ENCODE measurements around the gene SLC2A10.

SLC2A10 gene

DNA sequence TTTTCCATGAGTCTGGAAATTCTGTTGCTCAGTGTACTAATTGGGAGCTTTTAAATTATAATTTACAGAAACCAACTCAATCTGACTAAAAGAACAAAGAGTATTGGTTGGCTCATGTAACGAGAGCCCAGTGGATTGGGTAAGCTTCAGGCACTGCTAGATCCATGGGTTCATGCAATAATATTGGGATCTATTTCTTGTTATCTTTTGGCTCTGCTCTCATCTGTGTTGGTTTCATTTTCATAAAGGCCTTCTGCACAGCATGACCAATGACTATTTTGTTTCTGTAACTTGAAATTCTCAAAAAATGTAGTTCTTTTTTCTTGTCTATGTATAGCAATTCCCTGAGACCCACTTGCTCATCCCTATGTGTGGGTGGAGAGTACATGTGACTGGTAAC lies 12.0 kb downstream of the SLC2A10 start:
- Histone ChIP-seq H3K27me3 (ENCODE audit: insufficient read depth, low read length) (no peaks in the 10 kb centered on the region), H3K9me3 (ENCODE audit: insufficient read depth, low read depth, low read length) (peaks cover 12% of the 10 kb centered on the region), H3K4me1 (ENCODE audit: insufficient read depth, low read length) (no peaks in the 10 kb centered on the region), H3K27ac (ENCODE audit: low read length) (no peak overlapping the region), H3K4me3 (ENCODE audit: low read length) (no peak overlapping the region), H3K36me3 (ENCODE audit: insufficient read depth, low read depth, low read length) (peaks cover 6% of the 10 kb centered on the region; the same call in 1 of the 2 replicates), H3K9ac (ENCODE audit: low read depth, low read length) (no peak overlapping the region)

DNA sequence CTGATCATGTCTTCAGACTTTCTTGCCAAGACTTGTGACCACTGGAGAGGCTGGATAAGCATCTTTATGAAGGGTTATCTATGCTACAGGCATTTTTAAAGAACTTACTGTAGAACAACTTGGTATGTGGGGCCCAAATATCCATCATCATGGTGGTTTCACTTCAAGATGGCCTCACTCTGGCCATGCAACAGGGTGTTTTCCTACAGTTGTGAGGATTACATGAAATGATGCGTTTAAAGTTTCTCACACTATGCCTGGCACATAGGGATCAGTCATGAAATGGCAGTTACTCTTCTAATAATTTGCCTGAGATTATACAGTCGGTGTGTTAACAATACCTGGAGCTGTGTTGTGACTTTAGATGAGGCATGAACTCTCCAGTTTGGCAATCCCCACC lies 13.0 kb downstream of the SLC2A10 start:
- peaks cover 12% of the 10 kb centered on the region for H3K9me3 ChIP-seq (ENCODE audit: insufficient read depth, low read depth, low read length)
- no peak overlapping the region for H3K9ac ChIP-seq (ENCODE audit: low read depth, low read length)
- H3K4me1 ChIP-seq (ENCODE audit: insufficient read depth, low read length), result no peaks in the 10 kb centered on the region
- H3K27ac ChIP-seq (ENCODE audit: low read length), result no peak overlapping the region
- peaks cover 6% of the 10 kb centered on the region; the same call in 1 of the 2 replicates for H3K36me3 ChIP-seq (ENCODE audit: insufficient read depth, low read depth, low read length)
- no peak overlapping the region for H3K4me3 ChIP-seq (ENCODE audit: low read length)
- H3K27me3 ChIP-seq (ENCODE audit: insufficient read depth, low read length), result no peaks in the 10 kb centered on the region

DNA sequence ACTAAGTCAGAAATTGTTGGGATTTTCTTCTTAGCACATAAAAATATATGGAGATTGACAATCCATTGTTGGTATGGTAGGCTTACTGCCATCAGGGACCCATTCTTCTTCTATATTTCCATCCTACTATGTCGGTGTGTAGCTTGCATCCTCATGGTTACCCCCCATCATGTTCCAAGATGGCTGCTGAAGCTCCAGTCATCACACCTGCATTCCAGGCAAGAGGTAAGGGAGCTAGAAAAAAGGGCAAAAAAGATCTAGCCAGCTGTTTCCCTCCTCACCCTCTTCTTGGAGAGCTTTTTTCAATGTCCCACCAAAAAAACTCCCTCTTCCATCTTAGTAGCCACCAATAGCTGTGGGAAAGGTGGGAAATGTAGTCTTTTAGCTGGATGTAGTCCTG lies 13.6 kb downstream of the SLC2A10 start:
- peaks cover 6% of the 10 kb centered on the region; the same call in 1 of the 2 replicates for H3K36me3 ChIP-seq (ENCODE audit: insufficient read depth, low read depth, low read length)
- H3K27me3 ChIP-seq (ENCODE audit: insufficient read depth, low read length), result no peaks in the 10 kb centered on the region
- no peak overlapping the region for H3K4me3 ChIP-seq (ENCODE audit: low read length)
- H3K4me1 ChIP-seq (ENCODE audit: insufficient read depth, low read length), result no peaks in the 10 kb centered on the region
- H3K9me3 ChIP-seq (ENCODE audit: insufficient read depth, low read depth, low read length), result peaks cover 12% of the 10 kb centered on the region
- H3K9ac ChIP-seq (ENCODE audit: low read depth, low read length), result no peak overlapping the region
- H3K27ac ChIP-seq (ENCODE audit: low read length), result no peak overlapping the region

DNA sequence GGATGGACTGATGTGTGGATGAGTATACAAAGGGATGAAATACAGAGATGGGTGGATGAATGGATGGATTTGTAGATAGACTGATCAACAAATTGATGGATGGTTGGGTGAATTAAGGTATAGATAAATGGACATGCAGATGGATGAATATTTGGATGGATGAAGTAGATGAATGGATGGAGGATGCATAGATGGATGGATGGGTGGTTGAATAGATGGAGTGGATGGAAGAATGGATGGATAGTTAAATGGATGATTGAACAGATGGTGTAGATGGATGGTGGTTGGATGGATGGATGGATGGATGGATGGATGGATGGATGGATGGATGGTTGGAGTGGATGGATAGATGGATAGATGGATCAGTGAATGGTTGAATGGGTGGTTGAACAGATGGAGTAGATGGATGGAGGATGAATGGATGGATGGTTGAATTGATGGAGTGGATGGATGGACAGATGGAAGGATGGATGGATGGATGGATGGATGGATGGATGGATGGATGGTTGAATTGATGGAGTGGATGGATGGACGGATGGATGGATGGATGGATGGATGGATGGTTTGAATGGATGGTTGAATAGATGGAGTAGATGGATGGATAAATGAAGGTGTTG lies 15.0 kb downstream of the SLC2A10 start:
- peaks cover 12% of the 10 kb centered on the region for H3K9me3 ChIP-seq (ENCODE audit: insufficient read depth, low read depth, low read length)
- no peaks in the 10 kb centered on the region for H3K4me1 ChIP-seq (ENCODE audit: insufficient read depth, low read length)
- H3K27ac ChIP-seq (ENCODE audit: low read length), result no peak overlapping the region
- H3K4me3 ChIP-seq (ENCODE audit: low read length), result no peak overlapping the region
- no peaks in the 10 kb centered on the region for H3K27me3 ChIP-seq (ENCODE audit: insufficient read depth, low read length)
- H3K9ac ChIP-seq (ENCODE audit: low read depth, low read length), result no peak overlapping the region
- peaks cover 6% of the 10 kb centered on the region; the same call in 1 of the 2 replicates for H3K36me3 ChIP-seq (ENCODE audit: insufficient read depth, low read depth, low read length)

DNA sequence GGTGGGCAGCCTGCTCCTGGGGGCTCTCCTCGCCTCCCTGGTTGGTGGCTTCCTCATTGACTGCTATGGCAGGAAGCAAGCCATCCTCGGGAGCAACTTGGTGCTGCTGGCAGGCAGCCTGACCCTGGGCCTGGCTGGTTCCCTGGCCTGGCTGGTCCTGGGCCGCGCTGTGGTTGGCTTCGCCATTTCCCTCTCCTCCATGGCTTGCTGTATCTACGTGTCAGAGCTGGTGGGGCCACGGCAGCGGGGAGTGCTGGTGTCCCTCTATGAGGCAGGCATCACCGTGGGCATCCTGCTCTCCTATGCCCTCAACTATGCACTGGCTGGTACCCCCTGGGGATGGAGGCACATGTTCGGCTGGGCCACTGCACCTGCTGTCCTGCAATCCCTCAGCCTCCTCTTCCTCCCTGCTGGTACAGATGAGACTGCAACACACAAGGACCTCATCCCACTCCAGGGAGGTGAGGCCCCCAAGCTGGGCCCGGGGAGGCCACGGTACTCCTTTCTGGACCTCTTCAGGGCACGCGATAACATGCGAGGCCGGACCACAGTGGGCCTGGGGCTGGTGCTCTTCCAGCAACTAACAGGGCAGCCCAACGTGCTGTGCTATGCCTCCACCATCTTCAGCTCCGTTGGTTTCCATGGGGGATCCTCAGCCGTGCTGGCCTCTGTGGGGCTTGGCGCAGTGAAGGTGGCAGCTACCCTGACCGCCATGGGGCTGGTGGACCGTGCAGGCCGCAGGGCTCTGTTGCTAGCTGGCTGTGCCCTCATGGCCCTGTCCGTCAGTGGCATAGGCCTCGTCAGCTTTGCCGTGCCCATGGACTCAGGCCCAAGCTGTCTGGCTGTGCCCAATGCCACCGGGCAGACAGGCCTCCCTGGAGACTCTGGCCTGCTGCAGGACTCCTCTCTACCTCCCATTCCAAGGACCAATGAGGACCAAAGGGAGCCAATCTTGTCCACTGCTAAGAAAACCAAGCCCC lies 16.0 kb downstream of the SLC2A10 start:
- no peak overlapping the region for H3K9ac ChIP-seq (ENCODE audit: low read depth, low read length)
- H3K4me1 ChIP-seq (ENCODE audit: insufficient read depth, low read length), result no peaks in the 10 kb centered on the region
- no peaks in the 10 kb centered on the region for H3K27me3 ChIP-seq (ENCODE audit: insufficient read depth, low read length)
- H3K9me3 ChIP-seq (ENCODE audit: insufficient read depth, low read depth, low read length), result peaks cover 4% of the 10 kb centered on the region
- H3K4me3 ChIP-seq (ENCODE audit: low read length), result no peak overlapping the region
- no peaks in the 10 kb centered on the region for H3K36me3 ChIP-seq (ENCODE audit: insufficient read depth, low read depth, low read length)
- no peak overlapping the region for H3K27ac ChIP-seq (ENCODE audit: low read length)

DNA sequence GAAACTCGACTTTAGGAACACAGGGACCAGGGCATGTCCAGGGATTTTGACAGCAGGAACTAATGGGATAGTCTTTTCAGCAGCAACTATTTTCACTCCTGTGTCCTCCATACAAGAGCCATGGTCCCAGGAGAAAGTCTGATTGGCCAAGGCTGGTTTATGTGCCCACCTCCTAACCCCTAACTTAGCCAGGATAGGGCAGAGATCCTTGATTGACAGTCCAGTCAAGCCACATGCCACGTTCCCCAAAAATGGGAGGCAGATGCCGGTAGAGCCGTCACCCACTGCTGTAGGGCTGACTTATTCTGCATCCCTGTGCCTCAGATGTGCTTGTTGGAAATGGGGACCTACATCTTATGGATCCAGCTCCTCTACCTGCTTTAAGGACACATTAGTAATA lies 22.3 kb downstream of the SLC2A10 start:
- Histone ChIP-seq H3K9ac (ENCODE audit: low read depth, low read length) (no peak overlapping the region), H3K4me3 (ENCODE audit: low read length) (no peak overlapping the region), H3K9me3 (ENCODE audit: insufficient read depth, low read depth, low read length) (no peaks in the 10 kb centered on the region), H3K27me3 (ENCODE audit: insufficient read depth, low read length) (no peaks in the 10 kb centered on the region), H3K27ac (ENCODE audit: low read length) (no peak overlapping the region), H3K36me3 (ENCODE audit: insufficient read depth, low read depth, low read length) (no peaks in the 10 kb centered on the region), H3K4me1 (ENCODE audit: insufficient read depth, low read length) (no peaks in the 10 kb centered on the region)

DNA sequence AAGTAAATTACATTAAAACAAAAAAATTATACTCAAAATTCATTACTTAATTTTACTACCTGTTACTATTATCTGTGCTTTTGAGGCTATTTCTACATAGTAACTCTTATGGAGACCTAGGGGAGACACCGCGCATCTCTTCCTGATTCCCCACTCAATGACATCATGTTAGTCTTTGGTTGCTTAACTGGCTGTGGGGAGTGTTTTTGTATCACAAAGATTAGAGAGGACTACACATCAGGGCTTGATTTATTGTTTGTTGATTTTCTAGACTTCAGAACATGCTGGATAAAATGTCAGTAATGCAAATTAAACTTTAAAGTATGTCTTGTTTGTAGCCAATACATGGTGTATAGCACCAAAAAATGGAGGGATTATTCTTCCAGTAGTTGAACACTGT lies 26.0 kb downstream of the SLC2A10 start:
- H3K4me3 ChIP-seq (ENCODE audit: low read length), result no peak overlapping the region
- no peaks in the 10 kb centered on the region for H3K36me3 ChIP-seq (ENCODE audit: insufficient read depth, low read depth, low read length)
- no peaks in the 10 kb centered on the region for H3K9me3 ChIP-seq (ENCODE audit: insufficient read depth, low read depth, low read length)
- H3K9ac ChIP-seq (ENCODE audit: low read depth, low read length), result no peak overlapping the region
- H3K27ac ChIP-seq (ENCODE audit: low read length), result no peak overlapping the region
- H3K27me3 ChIP-seq (ENCODE audit: insufficient read depth, low read length), result no peaks in the 10 kb centered on the region
- no peaks in the 10 kb centered on the region for H3K4me1 ChIP-seq (ENCODE audit: insufficient read depth, low read length)

DNA sequence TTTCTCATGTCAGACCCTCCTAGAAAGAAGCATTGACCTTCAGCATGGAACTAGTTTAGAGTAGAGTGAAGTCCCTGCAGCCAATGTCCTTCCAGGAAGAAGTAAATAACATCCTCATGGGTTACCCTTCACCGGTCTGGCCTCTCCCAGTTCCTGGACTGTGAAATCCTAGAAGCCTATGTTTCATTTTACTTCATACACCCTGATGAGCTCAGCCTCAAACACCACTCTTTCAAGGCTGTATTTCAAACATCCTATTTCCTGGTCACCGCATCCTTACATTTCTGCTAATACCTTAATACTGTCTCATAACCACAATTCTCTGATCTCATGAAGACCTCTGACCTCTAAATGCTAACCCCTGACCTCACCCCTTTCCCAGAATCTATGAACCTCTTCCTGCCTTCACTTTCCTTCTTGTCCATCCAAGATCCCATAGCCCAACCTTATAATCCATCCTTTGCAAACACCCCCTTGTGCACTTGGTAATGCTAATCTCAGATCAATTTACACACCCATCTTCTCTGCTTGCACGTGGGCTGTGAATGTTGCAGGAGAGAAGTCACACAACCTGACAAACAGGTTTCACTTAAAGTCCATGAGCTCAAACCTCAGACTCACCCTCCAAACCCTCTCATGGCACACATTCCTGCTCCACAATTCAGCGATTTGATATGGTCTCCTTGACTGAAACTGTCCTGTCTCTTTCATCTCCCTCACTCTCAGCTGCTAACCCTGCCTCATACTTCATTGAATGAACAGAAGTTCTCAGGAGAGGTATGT lies 30.2 kb downstream of the SLC2A10 start:
- Histone ChIP-seq H3K9ac (ENCODE audit: low read depth, low read length) (no peak overlapping the region), H3K27ac (ENCODE audit: low read length) (no peak overlapping the region), H3K27me3 (ENCODE audit: insufficient read depth, low read length) (no peaks in the 10 kb centered on the region), H3K9me3 (ENCODE audit: insufficient read depth, low read depth, low read length) (no peaks in the 10 kb centered on the region), H3K4me1 (ENCODE audit: insufficient read depth, low read length) (no peaks in the 10 kb centered on the region), H3K36me3 (ENCODE audit: insufficient read depth, low read depth, low read length) (no peaks in the 10 kb centered on the region), H3K4me3 (ENCODE audit: low read length) (no peak overlapping the region)

DNA sequence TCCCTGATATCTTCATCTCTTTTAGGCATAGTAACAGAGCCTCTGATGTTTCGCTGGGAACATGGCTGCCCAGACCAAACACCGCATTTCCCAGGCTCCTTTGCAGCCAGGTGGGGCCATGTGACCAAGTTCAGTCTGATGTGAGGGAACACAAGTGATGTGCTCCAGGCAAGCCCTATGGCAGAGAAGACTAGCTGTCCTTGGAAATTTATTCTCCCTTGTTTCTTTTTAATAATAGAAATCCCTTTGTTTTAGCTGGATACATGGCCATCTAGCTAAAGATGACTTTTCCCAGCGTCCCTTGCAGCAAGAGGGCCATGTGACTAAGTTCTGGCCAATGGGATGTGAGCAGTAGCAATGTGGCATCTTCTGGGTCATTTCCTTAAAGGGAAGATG lies 30.8 kb downstream of the SLC2A10 start:
- H3K9me3 ChIP-seq (ENCODE audit: insufficient read depth, low read depth, low read length), result no peaks in the 10 kb centered on the region
- no peaks in the 10 kb centered on the region for H3K27me3 ChIP-seq (ENCODE audit: insufficient read depth, low read length)
- no peak overlapping the region for H3K9ac ChIP-seq (ENCODE audit: low read depth, low read length)
- no peak overlapping the region for H3K27ac ChIP-seq (ENCODE audit: low read length)
- no peak overlapping the region for H3K4me3 ChIP-seq (ENCODE audit: low read length)
- H3K36me3 ChIP-seq (ENCODE audit: insufficient read depth, low read depth, low read length), result no peaks in the 10 kb centered on the region
- H3K4me1 ChIP-seq (ENCODE audit: insufficient read depth, low read length), result no peaks in the 10 kb centered on the region

DNA sequence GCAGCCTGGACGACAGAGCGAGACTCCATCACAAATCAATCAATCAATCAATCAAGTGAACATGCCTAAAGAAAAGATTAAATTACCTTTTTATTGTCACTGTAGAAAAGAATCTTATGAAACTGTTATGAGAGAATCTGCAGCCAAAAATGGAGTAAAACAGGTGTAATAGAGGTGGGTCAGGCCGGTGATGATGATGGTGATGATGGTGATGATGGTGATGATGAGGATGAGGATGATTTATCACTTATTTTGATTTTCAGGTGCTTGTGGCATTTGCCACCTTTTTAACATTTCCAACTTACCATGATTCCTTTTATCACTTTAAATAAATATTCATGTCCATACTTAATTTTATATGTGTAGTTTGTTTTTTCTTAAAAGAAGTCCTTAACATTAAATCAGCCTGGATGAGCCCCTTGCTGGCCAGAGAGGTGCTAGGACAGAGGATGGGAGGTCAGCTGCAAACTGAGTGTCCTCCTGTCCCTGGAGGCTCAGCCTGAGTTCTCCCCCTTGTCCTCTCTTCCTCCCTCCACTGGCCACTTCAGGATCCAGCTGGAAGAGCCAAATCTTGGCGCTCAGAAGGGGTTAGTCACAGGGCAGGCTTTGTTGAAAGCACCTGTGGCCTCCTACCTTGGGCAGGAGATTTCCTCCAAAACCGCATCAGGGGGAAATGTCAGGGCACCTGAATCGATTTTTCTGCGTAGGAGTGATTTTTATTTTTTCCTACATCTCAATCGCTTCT lies 32.6 kb downstream of the SLC2A10 start:
- H3K27me3 ChIP-seq (ENCODE audit: insufficient read depth, low read length), result no peaks in the 10 kb centered on the region
- H3K27ac ChIP-seq (ENCODE audit: low read length), result no peak overlapping the region
- H3K9me3 ChIP-seq (ENCODE audit: insufficient read depth, low read depth, low read length), result no peaks in the 10 kb centered on the region
- H3K4me3 ChIP-seq (ENCODE audit: low read length), result no peak overlapping the region
- H3K9ac ChIP-seq (ENCODE audit: low read depth, low read length), result no peak overlapping the region
- peaks cover under 1% of the 10 kb centered on the region; the same call in 1 of the 2 replicates for H3K4me1 ChIP-seq (ENCODE audit: insufficient read depth, low read length)
- no peaks in the 10 kb centered on the region for H3K36me3 ChIP-seq (ENCODE audit: insufficient read depth, low read depth, low read length)

DNA sequence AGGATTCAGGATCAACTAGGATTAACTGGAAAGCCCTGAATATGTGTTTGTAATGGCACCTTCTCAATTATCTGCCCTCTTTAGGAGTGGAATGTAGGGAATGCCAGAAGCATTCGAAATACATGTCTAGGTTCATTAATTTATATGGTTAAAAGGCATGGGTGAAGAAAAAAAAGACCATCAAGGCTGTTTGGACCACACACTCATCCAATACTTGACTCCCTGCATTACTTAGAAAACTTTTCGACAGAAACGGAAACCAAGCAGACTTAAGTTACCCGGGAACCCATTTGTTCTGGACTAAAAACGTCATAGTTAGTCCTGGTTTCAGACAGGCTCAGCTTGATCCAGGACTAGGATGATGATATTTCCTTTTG lies 33.2 kb downstream of the SLC2A10 start:
- Histone ChIP-seq H3K27me3 (ENCODE audit: insufficient read depth, low read length) (no peaks in the 10 kb centered on the region), H3K36me3 (ENCODE audit: insufficient read depth, low read depth, low read length) (no peaks in the 10 kb centered on the region), H3K4me1 (ENCODE audit: insufficient read depth, low read length) (peaks cover 3% of the 10 kb centered on the region; the same call in 1 of the 2 replicates), H3K9me3 (ENCODE audit: insufficient read depth, low read depth, low read length) (no peaks in the 10 kb centered on the region), H3K4me3 (ENCODE audit: low read length) (no peak overlapping the region), H3K9ac (ENCODE audit: low read depth, low read length) (no peak overlapping the region), H3K27ac (ENCODE audit: low read length) (no peak overlapping the region)

All from iPS-20b (cell line).